ENCODE results near the gene DUSP11.
"Not testable (repeated sequence)": the region's sequence is repeated elsewhere in the genome, so short reads cannot be mapped to it uniquely, and the experiment has no call there.

The DUSP11 gene

GRCh38 chr2:73746015-73746876 is 33.7 kb downstream of the DUSP11 start:
- Histone ChIP-seq H3K4me1 (ENCODE audit: control insufficient read depth, insufficient read depth, low read length) (no peaks in the 10 kb centered on the region), H3K4me3 (ENCODE audit: low read depth, low read length) (no peak overlapping the region), H3K9me3 (ENCODE audit: control insufficient read depth, insufficient read depth, low read depth, low read length) (no peaks in the 10 kb centered on the region), H3K36me3 (ENCODE audit: control insufficient read depth, insufficient read depth, low read length) (peaks cover 17% of the 10 kb centered on the region), H3K27ac (ENCODE audit: low read depth, low read length) (no peak overlapping the region), H3K27me3 (ENCODE audit: control insufficient read depth, insufficient read depth, low read length) (peaks cover 2% of the 10 kb centered on the region; the same call in 1 of the 2 replicates), H3K9ac (ENCODE audit: low read length) (no peak overlapping the region)

DNA sequence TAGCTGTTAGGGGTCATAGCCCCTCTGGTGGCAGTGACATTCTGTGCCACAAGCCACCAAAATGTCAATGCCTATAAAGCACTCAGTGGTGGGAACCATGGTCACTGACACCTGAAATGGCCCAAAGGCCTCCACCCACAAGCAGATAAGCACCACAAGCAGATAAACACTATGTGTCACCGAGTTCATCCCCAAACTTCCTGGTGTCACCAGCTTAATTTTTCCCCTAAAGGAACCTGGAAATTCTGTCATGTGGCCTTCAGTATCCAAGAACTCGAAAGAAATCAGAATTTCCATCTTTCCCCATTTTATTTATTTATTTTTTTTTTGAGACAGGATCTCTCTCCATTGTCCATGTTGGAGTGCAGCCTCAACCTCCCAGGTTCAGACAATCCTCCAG is 39.1 kb downstream of the DUSP11 start:
- Histone ChIP-seq H3K4me1 (ENCODE audit: control insufficient read depth, insufficient read depth, low read length) (no peaks in the 10 kb centered on the region), H3K4me3 (ENCODE audit: low read depth, low read length) (no peak overlapping the region), H3K9ac (ENCODE audit: low read length) (no peak overlapping the region), H3K36me3 (ENCODE audit: control insufficient read depth, insufficient read depth, low read length) (no peaks in the 10 kb centered on the region), H3K27me3 (ENCODE audit: control insufficient read depth, insufficient read depth, low read length) (peaks cover 23% of the 10 kb centered on the region), H3K9me3 (ENCODE audit: control insufficient read depth, insufficient read depth, low read depth, low read length) (no peaks in the 10 kb centered on the region; the same call in 1 of the 2 replicates), H3K27ac (ENCODE audit: low read depth, low read length) (no peak overlapping the region)

- Histone ChIP-seq H3K9ac (ENCODE audit: low read length) (no peak overlapping the region), H3K4me3 (ENCODE audit: low read depth, low read length) (no peak overlapping the region), H3K27ac (ENCODE audit: low read depth, low read length) (no peak overlapping the region), H3K36me3 (ENCODE audit: control insufficient read depth, insufficient read depth, low read length) (peaks cover 3% of the 10 kb centered on the region), H3K9me3 (ENCODE audit: control insufficient read depth, insufficient read depth, low read depth, low read length) (no peaks in the 10 kb centered on the region; the same call in 1 of the 2 replicates), H3K27me3 (ENCODE audit: control insufficient read depth, insufficient read depth, low read length) (peaks cover 23% of the 10 kb centered on the region), H3K4me1 (ENCODE audit: control insufficient read depth, insufficient read depth, low read length) (no peaks in the 10 kb centered on the region)
These were observed 40.8 kb downstream of the DUSP11 start for GRCh38 chr2:73739101-73739500.

- no peaks in the 10 kb centered on the region for H3K4me1 ChIP-seq (ENCODE audit: control insufficient read depth, insufficient read depth, low read length)
- peaks cover 23% of the 10 kb centered on the region for H3K27me3 ChIP-seq (ENCODE audit: control insufficient read depth, insufficient read depth, low read length)
- peaks cover 14% of the 10 kb centered on the region for H3K36me3 ChIP-seq (ENCODE audit: control insufficient read depth, insufficient read depth, low read length)
- peak within 1 kb of the TSS; percentile 79 for H3K9ac ChIP-seq (ENCODE audit: low read length)
- H3K4me3 ChIP-seq (ENCODE audit: low read depth, low read length) = peak within 1 kb of the TSS; percentile 92
- H3K27ac ChIP-seq (ENCODE audit: low read depth, low read length) = no peak within 1 kb of the TSS; the same call in 1 of the 2 replicates
- no peaks in the 10 kb centered on the region; the same call in 1 of the 2 replicates for H3K9me3 ChIP-seq (ENCODE audit: control insufficient read depth, insufficient read depth, low read depth, low read length)
These were observed 42.8 kb downstream of the DUSP11 start, which contains the start of gene TPRKB for GRCh38 chr2:73736855-73737779. Gene TPRKB (minus strand): TSS chr2:73737345. CDS start chr2:73734569, 2,776 bp downstream.

- H3K27me3 ChIP-seq (ENCODE audit: control insufficient read depth, insufficient read depth, low read length) = peaks cover 21% of the 10 kb centered on the region
- H3K36me3 ChIP-seq (ENCODE audit: control insufficient read depth, insufficient read depth, low read length) = peaks cover 21% of the 10 kb centered on the region
- no peaks in the 10 kb centered on the region for H3K4me1 ChIP-seq (ENCODE audit: control insufficient read depth, insufficient read depth, low read length)
- H3K4me3 ChIP-seq (ENCODE audit: low read depth, low read length) = peak overlapping the region; percentile 92
- H3K9ac ChIP-seq (ENCODE audit: low read length) = peak overlapping the region; percentile 79
- H3K27ac ChIP-seq (ENCODE audit: low read depth, low read length) = no peak overlapping the region
- no peaks in the 10 kb centered on the region; the same call in 1 of the 2 replicates for H3K9me3 ChIP-seq (ENCODE audit: control insufficient read depth, insufficient read depth, low read depth, low read length)
These were observed 43.5 kb downstream of the DUSP11 start for GRCh38 chr2:73736378-73736777.

DNA sequence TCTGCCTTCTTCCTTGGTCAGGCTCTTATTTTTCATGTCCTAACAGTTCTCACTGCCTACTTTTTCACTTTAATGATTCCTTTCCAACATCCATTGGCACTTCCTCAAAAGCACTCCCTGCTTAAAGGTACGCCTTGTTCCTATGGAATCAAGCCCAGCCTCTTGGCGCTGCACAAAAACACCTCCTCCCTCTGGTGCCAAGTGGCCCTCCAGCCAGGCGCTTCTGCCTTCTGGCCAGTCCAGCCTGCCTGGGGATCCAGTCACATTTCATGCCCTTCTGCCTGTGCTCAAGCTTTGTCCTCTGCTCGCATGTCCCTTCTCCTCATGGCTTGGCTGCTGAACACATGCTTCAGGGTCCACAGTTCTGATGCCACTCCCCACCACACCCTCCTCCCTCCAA is 49.1 kb downstream of the DUSP11 start:
- no peaks in the 10 kb centered on the region for H3K4me1 ChIP-seq (ENCODE audit: control insufficient read depth, insufficient read depth, low read length)
- H3K27ac ChIP-seq (ENCODE audit: low read depth, low read length) = no peak overlapping the region
- H3K4me3 ChIP-seq (ENCODE audit: low read depth, low read length) = no peak overlapping the region
- peaks cover 40% of the 10 kb centered on the region for H3K36me3 ChIP-seq (ENCODE audit: control insufficient read depth, insufficient read depth, low read length)
- H3K27me3 ChIP-seq (ENCODE audit: control insufficient read depth, insufficient read depth, low read length) = no peaks in the 10 kb centered on the region
- H3K9ac ChIP-seq (ENCODE audit: low read length) = no peak overlapping the region
- no peaks in the 10 kb centered on the region for H3K9me3 ChIP-seq (ENCODE audit: control insufficient read depth, insufficient read depth, low read depth, low read length)

DNA sequence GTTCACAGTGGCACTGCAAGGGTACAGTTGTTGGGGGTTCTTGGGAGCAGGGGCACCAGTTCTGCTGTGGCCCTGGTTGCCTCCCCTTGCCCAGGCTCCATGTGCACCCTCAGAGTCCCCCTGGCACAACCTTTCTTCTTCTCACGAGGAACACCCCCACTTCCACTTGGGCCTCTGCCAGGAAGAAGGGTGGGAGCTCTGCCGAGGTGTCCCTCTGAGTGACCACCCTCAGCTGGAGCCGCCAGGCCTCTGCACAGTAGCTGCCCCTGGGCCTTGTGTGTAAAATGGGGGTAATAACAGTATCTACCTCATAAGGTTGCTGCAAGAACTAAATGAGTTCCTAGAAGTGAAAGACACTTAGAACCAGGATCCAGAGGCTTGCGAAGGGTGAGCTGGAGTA is 51.2 kb downstream of the DUSP11 start:
- H3K4me3 ChIP-seq (ENCODE audit: low read depth, low read length) = no peak overlapping the region
- H3K27ac ChIP-seq (ENCODE audit: low read depth, low read length) = no peak overlapping the region
- H3K27me3 ChIP-seq (ENCODE audit: control insufficient read depth, insufficient read depth, low read length) = no peaks in the 10 kb centered on the region
- no peaks in the 10 kb centered on the region for H3K4me1 ChIP-seq (ENCODE audit: control insufficient read depth, insufficient read depth, low read length)
- H3K36me3 ChIP-seq (ENCODE audit: control insufficient read depth, insufficient read depth, low read length) = peaks cover 37% of the 10 kb centered on the region
- H3K9me3 ChIP-seq (ENCODE audit: control insufficient read depth, insufficient read depth, low read depth, low read length) = no peaks in the 10 kb centered on the region
- H3K9ac ChIP-seq (ENCODE audit: low read length) = no peak overlapping the region

- Histone ChIP-seq H3K36me3 (ENCODE audit: control insufficient read depth, insufficient read depth, low read length) (peaks cover 33% of the 10 kb centered on the region), H3K4me1 (ENCODE audit: control insufficient read depth, insufficient read depth, low read length) (no peaks in the 10 kb centered on the region), H3K27me3 (ENCODE audit: control insufficient read depth, insufficient read depth, low read length) (no peaks in the 10 kb centered on the region), H3K4me3 (ENCODE audit: low read depth, low read length) (no peak overlapping the region), H3K27ac (ENCODE audit: low read depth, low read length) (no peak overlapping the region), H3K9me3 (ENCODE audit: control insufficient read depth, insufficient read depth, low read depth, low read length) (no peaks in the 10 kb centered on the region), H3K9ac (ENCODE audit: low read length) (no peak overlapping the region)
These were observed 51.9 kb downstream of the DUSP11 start for GRCh38 chr2:73728043-73728442.

- H3K4me1 ChIP-seq (ENCODE audit: control insufficient read depth, insufficient read depth, low read length); H3K9me3 ChIP-seq (ENCODE audit: control insufficient read depth, insufficient read depth, low read depth, low read length); H3K27me3 ChIP-seq (ENCODE audit: control insufficient read depth, insufficient read depth, low read length); H3K9ac ChIP-seq (ENCODE audit: low read length); H3K27ac ChIP-seq (ENCODE audit: low read depth, low read length); H3K4me3 ChIP-seq (ENCODE audit: low read depth, low read length): not testable (repeated sequence)
- peaks cover 21% of the 10 kb centered on the region for H3K36me3 ChIP-seq (ENCODE audit: control insufficient read depth, insufficient read depth, low read length)
These were observed 53.2 kb downstream of the DUSP11 start for GRCh38 chr2:73726657-73727056.

DNA sequence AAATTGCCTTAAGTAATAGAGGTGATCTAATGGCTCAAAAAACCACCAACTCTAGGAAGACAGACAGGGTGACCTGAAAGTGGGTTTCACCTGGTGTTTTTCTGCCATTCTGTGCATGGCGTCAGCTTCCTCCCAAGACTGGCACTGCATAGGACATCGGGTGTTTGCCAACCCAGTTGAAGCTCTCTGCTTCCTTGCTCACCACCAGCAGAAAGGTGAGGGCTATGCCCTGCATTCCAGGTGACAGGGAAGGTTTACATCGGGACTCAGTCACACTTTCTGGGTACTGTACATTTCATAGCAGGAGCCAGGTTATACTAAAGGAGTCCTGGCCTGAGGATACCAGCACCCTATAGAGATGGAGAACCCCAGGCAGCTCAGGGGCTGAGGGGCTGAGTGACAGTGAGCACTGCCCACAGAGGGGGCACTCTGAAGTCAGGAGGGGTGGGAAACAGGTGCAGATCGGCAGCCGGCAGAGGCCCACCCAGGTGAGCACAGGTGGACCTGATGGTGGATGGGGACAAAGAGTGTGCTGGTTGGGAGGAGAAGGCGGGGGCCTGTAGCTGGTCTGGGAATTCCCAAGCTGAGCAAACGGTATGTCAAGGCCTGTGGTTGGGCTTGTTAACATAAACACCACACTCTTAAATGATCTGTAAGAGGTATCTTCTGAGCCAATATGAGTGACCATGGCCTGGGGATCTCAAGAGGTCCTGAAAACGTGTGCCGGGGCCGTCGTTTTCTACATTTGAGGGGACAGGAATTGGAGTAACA is 60.9 kb downstream of the DUSP11 start:
- no peak overlapping the region for H3K9ac ChIP-seq (ENCODE audit: low read length)
- no peaks in the 10 kb centered on the region; the same call in 1 of the 2 replicates for H3K27me3 ChIP-seq (ENCODE audit: control insufficient read depth, insufficient read depth, low read length)
- peaks cover 9% of the 10 kb centered on the region; the same call in 1 of the 2 replicates for H3K9me3 ChIP-seq (ENCODE audit: control insufficient read depth, insufficient read depth, low read depth, low read length)
- no peak overlapping the region for H3K4me3 ChIP-seq (ENCODE audit: low read depth, low read length)
- H3K4me1 ChIP-seq (ENCODE audit: control insufficient read depth, insufficient read depth, low read length) = no peaks in the 10 kb centered on the region
- H3K27ac ChIP-seq (ENCODE audit: low read depth, low read length) = no peak overlapping the region
- no peaks in the 10 kb centered on the region for H3K36me3 ChIP-seq (ENCODE audit: control insufficient read depth, insufficient read depth, low read length)

Data from HUES6 (cell line).